ENCODE results near the gene BPIFB4.

The BPIFB4 gene

GRCh38 chr20:33061658-33062028 lies 17.8 kb upstream of the BPIFB4 start:
- H3K4me3 ChIP-seq (ENCODE audit: low read depth, low read length): no peak overlapping the region

DNA sequence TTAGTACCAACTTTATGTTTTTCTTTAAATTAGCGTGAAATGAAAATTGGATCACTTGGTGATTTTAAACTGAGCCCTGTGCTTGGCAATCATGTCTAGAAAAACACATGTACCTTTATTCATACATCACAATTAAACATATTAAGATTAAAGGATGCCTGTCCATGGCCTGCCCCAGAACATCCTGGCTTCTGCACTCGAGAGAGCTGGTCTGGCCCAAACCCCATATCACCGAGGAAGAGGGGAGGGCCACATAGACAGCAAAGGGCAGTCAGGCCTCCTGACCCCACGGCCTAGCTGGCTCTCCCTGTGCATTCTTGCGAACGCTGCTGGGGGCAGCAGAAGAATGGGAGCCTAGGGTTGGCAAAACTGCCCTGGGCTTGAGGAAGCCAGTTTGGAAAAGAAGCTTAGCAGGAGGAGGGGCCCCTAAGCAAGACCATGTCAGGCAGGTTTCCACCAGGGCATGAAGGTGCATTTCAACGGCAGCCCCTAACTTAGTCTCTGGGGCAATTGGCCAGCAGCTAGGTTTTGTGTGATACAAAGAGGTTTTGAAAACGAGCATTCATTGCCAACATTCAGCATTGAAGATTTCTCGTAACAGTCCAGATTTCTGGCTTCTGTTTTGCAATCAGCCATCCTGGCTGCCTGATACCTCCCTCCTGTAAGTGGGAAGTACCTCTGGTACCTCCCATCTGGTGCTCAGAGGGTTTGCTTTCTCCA lies 17.2 kb upstream of the BPIFB4 start:
- no peak overlapping the region for H3K4me3 ChIP-seq (ENCODE audit: low read depth, low read length)

DNA sequence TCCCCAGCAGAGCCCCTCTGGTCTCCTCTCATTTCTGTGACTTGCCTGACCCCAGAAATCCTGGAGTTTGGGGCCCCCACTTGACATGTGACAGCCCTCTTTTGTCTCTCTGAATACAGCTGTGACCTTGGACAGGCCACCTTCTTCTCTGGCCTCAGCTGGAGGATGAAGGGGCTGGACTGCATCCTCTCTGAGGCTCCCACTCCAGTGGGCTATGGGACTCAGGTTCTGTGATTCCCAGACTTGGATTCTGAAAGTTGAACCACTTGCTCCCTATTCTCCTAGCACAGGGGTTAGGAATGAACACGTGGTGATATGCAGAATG lies 16.7 kb upstream of the BPIFB4 start:
- no peak overlapping the region for H3K4me3 ChIP-seq (ENCODE audit: low read depth, low read length)

- H3K4me3 ChIP-seq (ENCODE audit: low read depth, low read length): no peak overlapping the region
Measured at GRCh38 chr20:33063271-33063670, 16.2 kb upstream of the BPIFB4 start.

DNA sequence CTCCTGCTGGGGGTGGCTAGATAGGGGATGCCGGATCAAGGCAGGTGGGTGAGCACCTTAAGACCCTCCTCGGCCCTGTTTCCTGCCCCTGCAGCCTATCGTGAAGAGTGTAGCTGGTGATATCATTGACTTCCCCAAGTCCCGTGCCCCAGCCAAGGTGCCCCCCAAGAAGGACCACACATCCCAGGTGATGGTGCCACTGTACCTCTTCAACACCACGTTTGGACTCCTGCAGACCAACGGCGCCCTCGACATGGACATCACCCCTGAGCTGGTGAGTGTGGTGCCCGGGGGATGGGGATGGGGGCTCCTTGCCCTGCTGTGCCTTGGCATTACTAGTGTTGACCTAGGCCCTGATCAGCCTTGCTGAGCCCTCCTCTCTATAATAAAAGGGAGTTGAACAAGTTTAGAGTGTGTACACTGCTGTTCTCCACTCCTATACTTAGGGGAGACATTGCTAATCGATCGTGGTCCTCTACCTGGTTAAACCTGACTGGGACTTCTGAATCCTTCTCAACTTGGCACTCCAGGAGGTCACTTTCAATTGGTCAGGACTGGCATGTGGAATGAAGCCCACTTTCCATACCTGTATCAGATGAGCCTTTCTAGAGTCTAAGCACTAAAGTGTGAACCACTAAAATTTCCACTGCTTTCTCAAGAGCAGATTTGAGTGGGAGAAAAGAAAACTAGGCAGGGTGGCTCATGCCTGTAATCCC lies 14.7 kb upstream of the BPIFB4 start:
- H3K4me3 ChIP-seq (ENCODE audit: low read depth, low read length): no peak overlapping the region

GRCh38 chr20:33065785-33066184 lies 13.7 kb upstream of the BPIFB4 start:
- no peak overlapping the region for H3K4me3 ChIP-seq (ENCODE audit: low read depth, low read length)

- H3K4me3 ChIP-seq (ENCODE audit: low read depth, low read length): no peak overlapping the region
Measured at GRCh38 chr20:33067806-33068205, 11.6 kb upstream of the BPIFB4 start.

DNA sequence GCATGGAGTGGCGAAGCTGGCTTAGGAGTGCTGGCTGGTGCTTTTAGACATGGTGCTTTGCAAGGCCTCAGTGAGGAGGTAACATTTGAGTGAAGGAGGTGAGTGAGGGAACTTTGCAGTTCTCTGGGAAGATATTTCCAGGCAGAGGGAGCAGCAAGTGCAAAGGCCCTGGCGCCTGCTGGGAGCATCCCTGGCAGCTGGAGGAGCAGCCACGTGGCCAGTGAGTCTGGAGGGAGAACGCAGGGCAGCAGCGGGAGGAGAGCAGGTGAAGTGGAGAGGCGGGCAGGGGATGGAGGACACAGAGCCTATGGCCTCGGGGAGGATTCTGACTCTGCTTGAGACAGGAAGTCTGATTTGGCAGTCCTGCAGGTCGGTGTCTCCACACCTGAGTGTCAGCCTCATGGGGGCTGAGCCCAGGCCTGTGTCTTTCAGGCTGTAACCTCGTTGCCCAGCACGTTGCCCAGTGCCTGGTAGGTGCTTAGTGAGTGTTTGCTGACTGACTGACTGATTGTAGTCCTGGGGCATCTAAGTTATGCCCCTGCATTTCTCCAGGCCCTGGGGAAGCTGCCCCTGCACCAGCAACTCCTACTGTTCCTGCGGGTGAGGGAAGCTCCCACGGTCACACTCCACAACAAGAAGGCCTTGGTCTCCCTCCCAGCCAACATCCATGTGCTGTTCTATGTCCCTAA lies 11.0 kb upstream of the BPIFB4 start:
- no peak overlapping the region for H3K4me3 ChIP-seq (ENCODE audit: low read depth, low read length)

DNA sequence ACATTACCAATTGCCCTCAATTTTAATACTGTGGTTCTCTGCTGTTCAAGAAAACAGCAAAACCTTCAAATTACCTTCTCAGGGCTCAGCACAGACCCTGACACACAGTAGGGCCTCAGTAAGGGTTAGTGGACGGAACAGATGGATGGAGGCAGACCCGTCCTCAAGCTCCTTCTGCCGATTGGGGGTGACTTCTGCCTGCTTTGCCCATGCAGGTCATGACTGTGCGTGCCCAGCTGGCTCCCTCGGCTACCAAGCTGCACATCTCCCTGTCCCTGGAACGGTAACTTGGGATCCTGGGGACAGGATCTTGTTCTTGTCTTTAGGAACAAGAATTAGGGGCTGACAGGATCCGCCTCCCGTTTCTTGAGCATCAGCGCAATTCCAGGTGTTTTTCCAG lies 9.8 kb upstream of the BPIFB4 start:
- H3K4me3 ChIP-seq (ENCODE audit: low read depth, low read length): no peak overlapping the region

GRCh38 chr20:33070111-33071053 lies 9.1 kb upstream of the BPIFB4 start:
- H3K4me3 ChIP-seq (ENCODE audit: low read depth, low read length): no peak overlapping the region

GRCh38 chr20:33071198-33071597 lies 8.2 kb upstream of the BPIFB4 start:
- no peak overlapping the region for H3K4me3 ChIP-seq (ENCODE audit: low read depth, low read length)

DNA sequence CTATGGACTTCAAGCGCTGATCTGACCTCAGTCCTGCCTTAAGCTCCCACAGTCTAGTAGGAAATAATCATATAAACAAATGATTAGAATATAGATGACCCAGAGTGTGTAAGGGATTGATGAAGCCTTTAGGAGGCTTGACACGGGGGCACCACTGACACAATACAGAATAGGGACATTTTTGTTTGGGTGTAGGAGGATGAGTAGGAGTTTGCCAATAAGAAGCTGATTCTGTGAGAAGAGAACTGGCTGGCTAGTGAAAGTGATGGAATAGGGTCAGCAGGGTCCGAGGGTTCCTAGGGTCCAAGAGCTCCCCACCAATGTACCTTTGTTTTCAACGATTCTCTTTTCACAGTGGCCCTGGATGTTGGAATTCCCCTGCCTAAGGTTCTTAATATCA lies 7.1 kb upstream of the BPIFB4 start:
- no peak overlapping the region for H3K4me3 ChIP-seq (ENCODE audit: low read depth, low read length)

DNA sequence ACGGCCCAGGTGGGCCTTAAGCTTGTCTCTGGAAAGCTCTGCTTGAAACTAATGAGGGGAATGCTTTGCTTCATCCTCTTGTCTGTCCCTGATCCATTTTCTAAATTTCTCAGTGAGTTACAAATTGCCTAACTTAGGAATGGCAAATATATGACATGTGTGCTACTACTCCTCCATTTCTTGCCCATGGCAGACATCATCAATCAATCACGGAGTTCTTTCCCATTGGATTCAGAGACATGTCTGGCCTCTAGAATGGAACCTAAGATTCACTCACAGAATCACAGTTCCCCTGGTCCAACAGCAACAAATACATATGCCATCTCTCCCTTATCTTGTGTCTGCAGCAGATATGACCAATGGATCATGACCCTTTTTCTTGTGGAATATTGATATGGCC lies 6.6 kb upstream of the BPIFB4 start:
- H3K4me3 ChIP-seq (ENCODE audit: low read depth, low read length): no peak overlapping the region

GRCh38 chr20:33074675-33075074 lies 4.8 kb upstream of the BPIFB4 start:
- H3K4me3 ChIP-seq (ENCODE audit: low read depth, low read length): no peak overlapping the region

- H3K4me3 ChIP-seq (ENCODE audit: low read depth, low read length): no peak overlapping the region
Measured at GRCh38 chr20:33075281-33075680, 4.2 kb upstream of the BPIFB4 start.

- no peak overlapping the region for H3K4me3 ChIP-seq (ENCODE audit: low read depth, low read length)
Measured at GRCh38 chr20:33076662-33077372, 2.6 kb upstream of the BPIFB4 start.

GRCh38 chr20:33081411-33082154 lies 2.1 kb downstream of the BPIFB4 start:
- H3K4me3 ChIP-seq (ENCODE audit: low read depth, low read length): no peak overlapping the region

DNA sequence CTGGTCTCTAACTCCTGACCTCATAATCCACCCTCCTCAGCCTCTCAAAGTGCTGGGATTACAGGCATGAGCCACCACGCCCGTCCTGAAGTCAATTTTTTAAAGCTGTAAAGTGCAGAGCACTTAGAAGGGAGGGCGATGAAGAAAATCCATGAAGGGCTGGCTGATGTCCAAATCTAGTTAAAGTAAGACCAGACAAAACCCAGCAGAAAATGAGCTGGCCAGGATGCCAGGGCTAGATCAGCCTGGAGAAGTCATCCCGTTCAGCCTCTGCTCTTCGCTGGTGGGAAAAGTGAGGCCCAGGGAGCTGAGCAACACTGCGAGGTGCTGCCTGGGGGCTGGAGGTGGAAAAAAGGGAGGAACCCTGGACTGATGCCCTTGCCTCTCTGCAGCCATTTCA lies 3.1 kb downstream of the BPIFB4 start:
- no peak overlapping the region for H3K4me3 ChIP-seq (ENCODE audit: low read depth, low read length)

DNA sequence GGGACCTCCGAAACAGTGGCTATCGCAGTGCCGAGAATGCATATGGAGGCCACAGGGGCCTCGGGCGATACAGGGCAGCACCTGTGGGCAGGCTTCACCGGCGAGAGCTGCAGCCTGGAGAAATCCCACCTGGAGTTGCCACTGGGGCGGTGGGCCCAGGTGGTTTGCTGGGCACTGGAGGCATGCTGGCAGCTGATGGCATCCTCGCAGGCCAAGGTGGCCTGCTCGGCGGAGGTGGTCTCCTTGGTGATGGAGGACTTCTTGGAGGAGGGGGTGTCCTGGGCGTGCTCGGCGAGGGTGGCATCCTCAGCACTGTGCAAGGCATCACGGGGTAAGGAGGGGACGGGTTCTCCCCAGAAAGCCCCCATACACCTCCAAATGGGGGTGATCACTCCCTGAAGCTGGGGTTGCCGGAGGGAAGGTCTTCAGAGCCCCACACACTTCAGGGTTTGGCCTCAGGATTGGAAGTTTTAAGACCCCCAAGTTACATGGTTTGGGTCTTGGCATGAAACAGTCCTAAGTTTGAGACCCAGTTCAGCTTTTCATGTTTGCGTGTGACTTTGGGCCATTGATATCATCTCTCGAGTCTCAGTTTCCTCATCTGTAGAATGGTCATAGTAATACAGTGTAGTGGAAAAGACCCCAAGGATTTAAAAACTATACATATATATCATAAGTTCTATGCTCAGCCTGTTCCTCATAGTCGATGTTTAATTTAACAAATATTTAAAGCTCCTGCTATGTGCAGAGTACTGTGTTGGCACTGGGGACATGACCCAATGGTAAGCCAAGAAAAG lies 4.3 kb downstream of the BPIFB4 start:
- no peak overlapping the region for H3K4me3 ChIP-seq (ENCODE audit: low read depth, low read length)
